HG03045 (cell line): ENCODE data around the gene CAPNS1.
"Not testable (repeated sequence)": the region's sequence is repeated elsewhere in the genome, so short reads cannot be mapped to it uniquely, and the experiment has no call there.

Source experiments
- ATAC-seq: cut with Tn5 transposase; IDR thresholded peaks from one replicate; pipeline ENCODE4 v1.9.1; 2021; ENCODE audit warnings: mild to moderate bottlenecking, moderate library complexity; ENCODE audit not compliant: unreplicated experiment

Gene CAPNS1

DNA sequence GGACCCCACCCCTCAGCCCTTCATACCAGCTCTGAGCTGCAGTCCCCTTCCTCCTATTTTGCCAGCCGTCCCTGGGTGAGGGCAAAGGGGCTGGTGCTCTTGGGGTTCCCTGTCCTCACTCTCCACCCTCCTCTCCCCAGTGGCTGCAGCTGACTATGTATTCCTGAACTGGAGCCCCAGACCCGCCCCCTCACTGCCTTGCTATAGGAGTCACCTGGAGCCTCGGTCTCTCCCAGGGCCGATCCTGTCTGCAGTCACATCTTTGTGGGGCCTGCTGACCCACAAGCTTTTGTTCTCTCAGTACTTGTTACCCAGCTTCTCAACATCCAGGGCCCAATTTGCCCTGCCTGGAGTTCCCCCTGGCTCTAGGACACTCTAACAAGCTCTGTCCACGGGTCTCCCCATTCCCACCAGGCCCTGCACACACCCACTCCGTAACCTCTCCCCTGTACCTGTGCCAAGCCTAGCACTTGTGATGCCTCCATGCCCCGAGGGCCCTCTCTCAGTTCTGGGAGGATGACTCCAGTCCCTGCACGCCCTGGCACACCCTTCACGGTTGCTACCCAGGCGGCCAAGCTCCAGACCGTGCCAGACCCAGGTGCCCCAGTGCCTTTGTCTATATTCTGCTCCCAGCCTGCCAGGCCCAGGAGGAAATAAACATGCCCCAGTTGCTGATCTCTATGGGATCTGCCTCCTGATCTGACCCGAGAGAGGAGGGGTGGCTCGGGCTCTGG lies 10.0 kb downstream of the CAPNS1 start:
- no peak for ATAC-seq

- no peak for ATAC-seq
Measured at GRCh38 chr19:36150586-36150985, 10.7 kb downstream of the CAPNS1 start.

DNA sequence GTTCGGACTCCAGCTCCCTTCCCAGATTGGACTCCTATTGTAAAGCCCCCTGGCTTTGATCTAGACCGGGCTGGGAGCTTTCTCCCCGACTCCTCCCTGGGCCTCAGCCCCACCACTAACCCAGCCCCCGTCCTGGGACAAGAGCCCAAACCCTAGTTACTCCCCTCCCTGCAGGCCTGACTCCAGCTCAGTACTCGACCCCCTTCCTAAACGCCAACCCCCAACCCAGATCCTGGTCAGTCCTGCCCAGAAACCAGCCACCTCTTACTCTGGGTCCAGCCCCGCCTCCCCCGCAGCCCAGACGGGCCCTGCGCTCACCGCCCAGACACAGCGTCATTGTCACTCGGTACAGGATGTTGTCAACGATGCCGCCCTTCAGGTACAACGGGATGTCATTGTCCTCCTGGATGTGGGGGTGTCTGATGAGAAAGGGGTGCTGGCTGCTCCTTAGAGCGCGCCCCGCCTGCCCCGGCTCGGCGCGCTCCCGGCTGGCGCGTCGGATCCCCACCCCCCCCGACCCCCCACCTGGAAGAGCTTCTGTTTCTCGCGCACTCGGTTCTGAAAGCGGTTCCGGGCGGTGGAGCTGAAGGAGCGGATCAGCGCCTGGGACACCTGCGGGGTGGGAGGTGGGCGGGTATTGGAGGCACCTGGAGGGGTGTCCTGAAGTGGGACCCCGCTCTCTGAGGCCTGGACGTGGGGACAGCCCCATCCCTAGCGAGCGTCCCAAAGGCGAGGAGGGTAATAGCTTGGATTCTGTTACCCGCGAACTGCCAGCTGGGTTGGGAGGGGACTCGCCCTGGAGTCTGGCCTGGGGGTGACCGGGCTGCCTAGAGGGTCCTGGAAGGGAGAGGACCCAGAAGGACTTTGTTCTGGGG lies 11.5 kb downstream of the CAPNS1 start:
- ATAC-seq: no peak

GRCh38 chr19:36152019-36152351 lies 12.1 kb downstream of the CAPNS1 start:
- ATAC-seq: no peak

DNA sequence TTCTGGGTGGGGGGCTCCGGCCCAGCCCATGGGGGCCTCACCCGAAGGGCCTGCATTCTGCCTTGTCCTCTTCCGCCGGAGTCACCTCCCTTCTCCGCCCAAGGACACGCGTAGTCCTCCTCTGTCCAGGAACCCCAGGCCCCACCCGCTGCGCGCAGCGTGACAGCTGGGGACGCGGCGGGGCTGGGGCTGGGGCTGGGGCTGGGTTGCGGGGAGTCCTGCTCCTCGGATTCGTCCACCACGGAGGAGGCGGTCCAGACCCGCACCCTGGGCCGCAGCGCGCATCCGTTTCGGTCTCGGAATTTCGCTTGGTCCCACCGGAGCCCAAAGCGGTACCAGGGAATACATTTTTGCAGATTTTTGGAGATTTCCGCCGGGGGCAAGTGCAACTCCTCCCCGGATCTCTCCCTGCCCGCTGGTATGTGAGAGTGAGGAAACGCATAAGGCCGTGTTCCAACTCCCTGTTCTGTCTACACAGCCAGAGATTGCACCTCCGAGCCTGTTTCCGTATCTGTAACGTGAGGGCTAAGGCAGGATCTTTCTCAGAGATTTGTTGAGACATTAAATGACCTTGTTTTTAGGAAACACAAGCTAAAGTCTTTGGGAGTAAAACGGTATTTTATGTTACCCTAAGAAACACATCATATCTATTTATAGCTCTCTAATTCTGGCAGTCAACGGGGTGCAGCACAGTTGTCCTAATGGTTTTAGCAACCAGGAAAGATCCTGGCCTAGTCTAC lies 12.7 kb downstream of the CAPNS1 start, which contains the start of gene COX7A1:
Gene COX7A1 (minus strand): TSS at position 96 of the 740 bp plus-strand sequence. CDS start 40 bp downstream, at position 56.
- ATAC-seq: no peak

- ATAC-seq: no peak
Measured at GRCh38 chr19:36153126-36153525, 13.3 kb downstream of the CAPNS1 start.

GRCh38 chr19:36160821-36161596 lies 21.1 kb downstream of the CAPNS1 start:
- ATAC-seq: no peak

DNA sequence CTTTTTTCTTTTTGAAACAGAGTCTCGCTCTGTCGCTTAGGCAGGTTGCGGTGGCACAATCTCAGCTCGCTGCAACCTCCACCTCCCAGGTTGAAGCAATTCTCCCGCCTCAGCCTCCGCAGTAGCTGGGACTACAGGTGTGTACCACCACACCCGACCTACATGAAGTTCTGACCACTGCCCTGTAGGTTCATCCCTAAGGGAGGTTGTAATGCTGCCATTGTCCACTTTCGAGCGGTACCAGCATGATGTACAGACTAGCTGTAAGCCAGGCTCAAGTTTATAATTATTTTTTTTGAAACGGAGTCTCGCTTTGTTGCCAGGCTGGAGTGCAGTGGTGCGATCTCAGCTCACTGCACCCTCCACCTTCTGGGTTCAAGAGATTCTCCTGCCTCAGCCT lies 23.9 kb downstream of the CAPNS1 start:
- no peak for ATAC-seq

- ATAC-seq: no peak
Measured at GRCh38 chr19:36169084-36169760, 29.4 kb downstream of the CAPNS1 start.

GRCh38 chr19:36172852-36173251 lies 33.0 kb downstream of the CAPNS1 start:
- ATAC-seq: no peak

- ATAC-seq: not testable (repeated sequence)
Measured at GRCh38 chr19:36173846-36174245, 34.0 kb downstream of the CAPNS1 start.

DNA sequence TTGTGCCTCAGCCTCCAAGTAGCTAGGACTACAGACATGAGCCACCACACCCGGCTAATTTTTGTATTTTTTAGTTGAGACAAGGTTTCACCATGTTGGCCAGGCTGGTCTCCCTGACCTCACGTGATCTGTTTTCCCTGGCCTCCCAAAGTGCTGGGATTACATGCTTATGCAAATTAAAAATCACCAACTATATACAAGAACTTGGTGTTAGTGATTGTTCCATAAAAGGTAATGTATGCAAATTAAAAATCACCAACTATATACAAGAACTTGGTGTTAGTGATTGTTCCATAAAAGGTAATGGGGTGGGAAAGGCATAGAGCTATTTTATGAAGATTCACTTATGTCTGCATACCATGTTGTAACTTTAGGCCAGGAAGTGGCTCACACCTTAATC lies 39.2 kb downstream of the CAPNS1 start:
- not testable (repeated sequence) for ATAC-seq

- no peak for ATAC-seq
Measured at GRCh38 chr19:36182612-36183244, 42.9 kb downstream of the CAPNS1 start.

- ATAC-seq: no peak
Measured at GRCh38 chr19:36183245-36183628, 43.4 kb downstream of the CAPNS1 start.

- not testable (repeated sequence) for ATAC-seq
Measured at GRCh38 chr19:36186722-36187121, 46.9 kb downstream of the CAPNS1 start.

DNA sequence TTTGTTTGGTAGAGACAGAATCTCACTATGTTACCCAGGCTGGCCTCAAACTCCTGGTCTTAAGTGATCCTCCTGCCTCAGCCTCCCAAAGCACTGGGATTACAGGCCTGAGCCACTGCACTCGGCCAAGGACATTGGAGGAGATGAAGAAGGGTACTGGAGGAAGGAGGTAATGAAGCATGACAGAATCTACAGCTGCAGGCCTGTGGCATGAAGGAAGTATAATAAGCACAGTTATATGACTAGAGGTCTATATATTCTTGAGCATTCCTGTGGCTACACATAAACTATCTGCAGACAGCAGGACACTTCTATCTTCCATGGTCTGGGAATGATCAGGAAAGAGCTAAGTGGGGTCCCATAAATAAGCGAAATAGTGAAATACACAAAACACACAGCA lies 56.4 kb downstream of the CAPNS1 start:
- ATAC-seq: no peak

DNA sequence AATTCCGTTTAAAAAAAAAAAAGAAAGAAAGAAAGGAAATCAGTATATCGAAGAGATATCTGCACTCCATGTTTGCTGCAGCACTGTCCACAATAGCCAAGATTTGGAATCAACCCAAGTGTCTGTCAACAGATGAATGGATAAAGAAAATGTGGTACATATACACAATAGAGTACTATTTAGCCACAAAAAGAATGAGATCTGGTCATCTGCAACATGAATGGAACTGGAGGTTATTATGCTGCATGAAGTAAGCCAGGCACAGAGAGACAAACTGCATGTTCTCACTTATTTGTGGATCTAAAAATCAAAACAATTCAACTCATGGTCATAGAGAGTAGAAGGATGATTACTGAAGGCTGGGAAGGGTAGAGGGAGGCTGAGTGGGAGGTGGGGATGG lies 58.3 kb downstream of the CAPNS1 start:
- no peak for ATAC-seq
